ENCODE measurements around the gene DALRD3. TPM values are rescaled to one million over a fixed set of nuclear protein-coding genes. Genes with fewer than 3 reads are reported as not detected.

Gene DALRD3, protein sequence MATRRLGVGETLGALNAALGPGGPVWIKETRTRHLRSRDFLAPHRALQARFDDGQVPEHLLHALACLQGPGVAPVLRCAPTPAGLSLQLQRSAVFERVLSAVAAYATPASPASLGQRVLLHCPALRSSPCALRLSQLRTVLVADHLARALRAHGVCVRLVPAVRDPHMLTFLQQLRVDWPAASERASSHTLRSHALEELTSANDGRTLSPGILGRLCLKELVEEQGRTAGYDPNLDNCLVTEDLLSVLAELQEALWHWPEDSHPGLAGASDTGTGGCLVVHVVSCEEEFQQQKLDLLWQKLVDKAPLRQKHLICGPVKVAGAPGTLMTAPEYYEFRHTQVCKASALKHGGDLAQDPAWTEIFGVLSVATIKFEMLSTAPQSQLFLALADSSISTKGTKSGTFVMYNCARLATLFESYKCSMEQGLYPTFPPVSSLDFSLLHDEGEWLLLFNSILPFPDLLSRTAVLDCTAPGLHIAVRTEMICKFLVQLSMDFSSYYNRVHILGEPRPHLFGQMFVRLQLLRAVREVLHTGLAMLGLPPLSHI
- total RNA-seq (2014; rRNA removed; shearing (Covaris generic)): 29.7 and 36.8 TPM in 2 replicates
- 74.2 and 89.7 TPM in 2 replicates for polyA plus RNA-seq (2014; cell fraction: nucleus; rRNA removed)

DNA sequence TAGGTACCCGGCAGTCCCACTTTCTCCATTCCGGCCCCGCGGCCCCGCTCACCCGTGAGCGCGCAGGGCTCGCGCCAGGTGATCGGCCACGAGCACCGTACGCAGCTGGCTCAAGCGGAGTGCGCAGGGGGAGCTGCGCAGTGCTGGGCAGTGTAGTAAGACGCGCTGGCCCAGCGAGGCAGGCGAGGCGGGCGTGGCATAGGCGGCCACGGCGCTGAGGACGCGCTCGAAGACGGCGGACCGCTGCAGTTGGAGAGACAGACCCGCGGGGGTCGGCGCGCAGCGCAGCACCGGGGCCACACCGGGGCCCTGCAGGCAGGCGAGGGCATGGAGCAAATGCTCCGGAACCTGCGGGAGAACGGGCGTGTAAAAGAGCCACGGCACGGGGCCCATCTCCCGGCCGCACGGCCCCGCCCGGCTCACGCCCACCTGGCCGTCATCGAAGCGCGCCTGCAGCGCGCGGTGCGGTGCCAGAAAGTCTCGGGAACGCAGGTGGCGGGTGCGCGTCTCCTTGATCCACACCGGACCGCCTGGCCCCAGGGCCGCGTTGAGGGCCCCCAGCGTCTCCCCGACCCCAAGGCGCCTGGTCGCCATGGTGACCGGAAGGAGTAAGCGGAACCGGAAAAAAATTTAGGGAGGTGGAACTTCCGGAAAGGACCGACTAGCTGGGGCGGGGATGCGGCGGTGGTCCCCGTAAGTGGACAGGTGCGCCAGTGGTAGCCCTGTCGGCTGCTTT, at the start of gene DALRD3:
Gene DALRD3 (minus strand): TSS at position 610 of the 736 bp plus-strand sequence. CDS start 16 bp downstream, at position 594.
- DNase-seq (ENCODE audit: extremely low read depth, low read depth): no peak

DNA sequence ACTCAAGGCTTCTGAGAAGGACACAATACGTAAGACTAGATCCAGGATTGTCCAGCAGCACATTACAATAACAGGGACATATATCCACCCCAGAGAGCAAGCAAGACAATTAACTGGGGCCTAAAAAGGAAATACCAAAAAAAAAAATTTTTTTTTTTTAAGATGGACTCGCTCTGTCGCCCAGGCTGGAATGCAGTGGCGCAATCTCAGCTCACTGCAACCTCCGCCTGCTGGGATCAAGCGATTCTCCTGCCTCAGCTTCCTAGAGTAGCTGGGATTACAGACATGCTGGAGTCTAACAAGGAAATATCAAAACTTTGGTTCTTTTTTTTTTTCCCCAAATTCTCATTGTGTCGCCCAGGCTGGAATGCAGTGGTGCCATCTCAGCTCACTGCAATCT, 39.6 kb upstream of the DALRD3 start:
- no peak for DNase-seq (ENCODE audit: extremely low read depth, low read depth)

DNA sequence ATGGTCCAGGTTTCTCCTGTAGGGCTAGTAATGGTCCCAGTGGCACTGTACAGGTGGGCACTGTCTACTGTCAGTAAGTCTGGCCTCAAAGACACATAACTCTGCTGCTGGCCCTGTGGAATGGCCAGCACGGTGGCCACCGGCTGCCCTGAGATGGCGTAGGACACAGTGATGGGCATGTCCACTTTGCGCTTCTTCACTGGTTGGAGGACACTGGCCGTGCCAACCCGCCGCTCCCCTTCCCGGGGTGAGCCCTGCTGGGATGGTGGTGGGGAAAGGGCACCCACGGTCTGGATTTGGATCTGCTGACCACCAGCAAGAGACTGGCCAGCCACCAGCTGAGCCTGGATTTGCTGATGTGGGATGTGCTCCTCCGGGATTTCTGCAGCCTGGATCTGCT, 38.9 kb upstream of the DALRD3 start:
- no peak for DNase-seq (ENCODE audit: extremely low read depth, low read depth)

DNA sequence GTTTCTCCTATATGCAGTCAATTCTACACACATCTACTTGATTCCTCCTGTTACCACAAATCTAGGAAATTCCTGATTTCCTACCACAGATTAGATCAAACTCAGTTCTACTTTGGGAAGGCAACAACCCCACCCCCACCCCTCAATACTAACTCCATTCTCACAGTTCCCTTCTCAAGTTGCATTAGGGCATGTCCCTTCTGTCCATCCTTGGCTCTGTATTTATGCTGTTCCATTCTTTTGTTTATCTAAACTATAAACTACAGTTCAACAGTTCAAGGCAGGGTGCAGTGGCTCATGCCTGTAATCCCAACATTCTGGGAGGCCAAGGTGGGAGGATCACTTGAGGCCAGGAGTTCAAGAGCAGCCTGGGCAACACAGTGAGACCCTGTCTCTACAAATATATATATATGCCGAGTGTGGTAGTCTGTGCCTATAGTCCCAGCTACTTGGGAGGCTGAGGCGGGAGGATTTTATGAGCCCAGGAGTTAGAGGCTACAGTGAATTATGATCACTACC, 36.0 kb upstream of the DALRD3 start:
- no peak for DNase-seq (ENCODE audit: extremely low read depth, low read depth)

DNA sequence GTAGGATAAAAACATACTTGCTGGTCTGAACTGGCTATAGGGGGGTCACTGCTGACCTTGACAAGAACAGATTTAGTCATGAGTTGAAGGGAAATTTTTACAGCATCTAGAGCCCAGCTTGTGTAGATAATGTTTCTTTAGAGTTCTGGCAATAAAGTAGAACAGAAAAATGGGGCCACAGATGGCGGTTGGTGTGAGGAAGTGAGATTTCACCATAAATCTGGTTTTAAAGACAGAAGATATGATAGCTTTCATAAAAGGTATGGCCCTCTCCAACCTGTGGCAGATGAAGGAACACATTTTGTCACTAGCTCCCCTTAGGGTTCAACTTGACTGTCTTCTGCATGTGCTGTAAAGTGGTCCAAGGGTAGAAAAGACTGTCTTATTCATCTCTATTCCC, 35.2 kb upstream of the DALRD3 start:
- no peak for DNase-seq (ENCODE audit: extremely low read depth, low read depth)

DNA sequence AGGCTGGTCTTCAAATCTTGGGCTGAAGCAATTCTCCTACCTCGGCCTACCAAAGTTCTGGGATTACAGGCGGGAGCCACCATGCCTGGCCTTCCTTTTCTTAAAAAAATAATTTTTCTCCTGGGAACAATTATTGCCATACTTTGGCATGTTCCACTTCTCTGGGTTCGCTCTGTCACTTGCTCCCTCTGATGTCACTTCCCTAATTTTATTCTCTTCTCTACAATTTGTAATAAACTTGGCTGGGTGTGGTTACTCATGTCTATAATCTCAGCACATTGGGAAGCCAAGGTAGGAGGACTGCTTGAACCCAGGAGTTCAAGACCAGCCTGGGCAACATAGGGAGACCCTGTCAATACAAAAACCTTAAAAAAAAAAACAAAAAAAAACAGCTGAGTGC, 16.9 kb upstream of the DALRD3 start:
- DNase-seq (ENCODE audit: extremely low read depth, low read depth): no peak

DNA sequence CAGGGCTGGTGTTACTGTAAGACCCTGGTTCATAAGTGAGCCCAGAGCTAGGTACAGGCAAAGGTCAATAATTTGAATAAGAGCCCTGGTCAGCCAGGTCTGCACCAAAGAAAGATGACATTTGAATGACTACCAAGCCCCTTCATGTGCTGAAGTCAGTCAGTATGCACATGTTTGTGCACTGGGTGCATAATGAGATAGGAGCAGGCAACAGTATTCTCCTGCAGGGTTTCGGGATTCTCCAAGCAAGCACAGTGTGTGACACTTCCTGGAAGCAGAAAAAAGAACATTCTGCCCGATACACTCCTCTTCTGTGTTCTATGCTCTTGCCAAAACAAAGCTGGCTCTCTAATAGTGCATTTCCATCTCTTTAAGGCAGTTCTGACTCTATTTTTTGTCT, 16.3 kb upstream of the DALRD3 start:
- DNase-seq (ENCODE audit: extremely low read depth, low read depth): no peak

DNA sequence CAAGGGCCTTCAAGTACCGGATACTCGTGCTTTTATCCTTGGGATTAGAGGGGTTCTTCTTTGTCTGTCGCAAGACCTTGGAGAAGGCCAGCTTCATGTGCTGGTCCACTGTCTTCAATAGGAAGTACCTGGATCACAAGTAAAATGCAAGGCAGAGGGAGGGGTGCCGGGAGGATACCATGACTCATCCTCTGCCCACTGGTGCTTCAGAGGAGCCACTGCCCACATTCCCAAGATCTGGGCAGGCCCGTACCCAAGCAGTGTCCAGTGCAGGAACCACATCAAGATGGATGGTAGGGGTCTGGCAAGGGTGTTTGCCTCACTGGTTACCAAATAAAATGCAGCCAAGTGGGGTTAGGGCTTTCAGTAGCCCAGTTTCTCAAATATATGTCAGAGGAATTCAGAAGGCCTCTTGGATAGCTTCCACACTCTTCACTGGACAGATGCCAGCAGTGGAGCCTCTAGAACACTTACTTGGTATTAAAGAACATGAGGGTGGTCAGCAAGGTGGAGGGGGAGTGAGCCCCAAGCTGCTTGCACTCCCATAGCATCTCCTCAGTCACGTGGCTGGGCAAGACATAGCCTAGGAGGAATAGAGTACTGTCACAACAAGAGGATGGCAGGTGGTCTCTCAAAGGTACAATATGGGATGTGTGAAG, 14.4 kb upstream of the DALRD3 start:
- no peak for DNase-seq (ENCODE audit: extremely low read depth, low read depth)

DNA sequence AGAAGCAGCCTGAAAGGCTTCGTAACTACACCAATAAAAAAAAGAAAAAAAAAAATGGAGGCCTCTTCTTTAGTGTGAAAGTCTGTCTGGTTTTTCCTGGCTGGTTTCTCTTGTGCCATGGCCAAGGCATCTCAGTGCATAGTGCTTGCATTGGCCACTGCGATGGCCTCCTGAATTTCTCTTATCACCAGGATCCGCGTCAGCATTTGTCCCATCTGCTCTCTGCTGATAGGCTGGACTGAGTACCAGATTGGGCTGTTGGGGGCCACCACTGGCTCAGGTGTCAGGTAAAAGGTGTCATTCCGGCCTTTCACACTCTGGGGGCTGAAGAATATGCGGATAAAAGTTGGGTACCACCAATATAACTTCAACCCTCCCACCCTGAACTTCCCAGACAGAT, 11.9 kb upstream of the DALRD3 start:
- no peak for DNase-seq (ENCODE audit: extremely low read depth, low read depth)

DNA sequence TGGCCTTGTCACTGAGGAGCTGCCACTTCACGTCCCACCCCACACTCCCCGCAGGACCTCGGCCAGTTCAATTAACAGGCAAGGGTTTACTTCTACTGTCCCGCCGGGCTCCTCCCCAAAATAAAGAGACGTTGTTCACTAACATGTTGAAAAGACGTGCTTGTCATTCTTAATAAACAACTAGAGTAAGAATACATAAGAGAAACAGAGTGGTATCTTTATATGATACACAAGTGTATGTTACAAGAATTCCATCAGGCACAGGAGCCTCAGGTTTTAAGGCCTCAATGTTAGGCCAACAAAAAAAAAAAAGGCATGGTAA, 11.1 kb upstream of the DALRD3 start:
- no peak for DNase-seq (ENCODE audit: extremely low read depth, low read depth)

DNA sequence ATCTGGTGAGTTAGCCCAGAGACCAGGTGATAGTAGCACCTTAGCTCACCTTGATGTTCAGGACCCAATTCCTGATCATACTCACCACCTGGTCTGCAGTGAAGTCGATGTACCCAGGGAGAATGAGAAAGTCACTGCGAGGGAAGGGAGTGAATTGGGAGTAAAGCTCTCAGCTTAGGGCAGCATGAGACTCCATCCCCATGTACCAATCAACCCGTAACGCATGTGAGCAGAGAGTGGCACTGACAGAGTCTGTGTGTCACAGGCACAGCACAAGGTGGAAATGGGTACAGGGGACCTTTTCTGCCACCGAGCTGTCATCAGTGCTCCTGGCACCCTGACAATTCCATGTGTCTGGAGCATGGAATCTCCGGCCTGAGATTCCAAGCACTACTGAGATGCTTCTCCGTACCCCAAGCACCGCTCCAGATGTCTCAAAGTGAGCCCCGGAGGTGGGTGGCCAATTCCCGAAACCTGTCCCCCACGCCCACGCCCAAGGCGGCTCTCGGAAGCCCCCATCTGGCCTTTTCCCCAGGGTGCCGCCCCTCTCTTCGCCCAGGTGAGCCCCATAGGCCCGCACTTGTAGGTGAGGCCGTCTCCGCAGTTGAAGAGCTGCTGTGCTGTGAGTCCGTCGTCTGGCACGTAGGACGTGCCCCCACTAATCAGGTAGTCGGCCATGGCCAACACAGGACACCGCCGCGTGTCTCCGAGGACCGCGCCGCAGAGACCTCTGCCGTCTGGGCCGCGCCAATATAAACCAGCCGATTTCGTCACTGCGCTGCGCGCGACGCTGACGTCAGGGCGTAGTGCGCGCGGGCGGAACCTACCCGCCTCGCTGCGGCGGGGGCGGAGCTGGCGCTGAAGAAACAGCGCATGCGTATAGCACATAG, 10.5 kb upstream of the DALRD3 start, which contains the start of gene IMPDH2:
Gene IMPDH2 (minus strand): TSS at position 726 of the 890 bp plus-strand sequence. CDS start 48 bp downstream, at position 678.
- DNase-seq (ENCODE audit: extremely low read depth, low read depth): peak; percentile 87

DNA sequence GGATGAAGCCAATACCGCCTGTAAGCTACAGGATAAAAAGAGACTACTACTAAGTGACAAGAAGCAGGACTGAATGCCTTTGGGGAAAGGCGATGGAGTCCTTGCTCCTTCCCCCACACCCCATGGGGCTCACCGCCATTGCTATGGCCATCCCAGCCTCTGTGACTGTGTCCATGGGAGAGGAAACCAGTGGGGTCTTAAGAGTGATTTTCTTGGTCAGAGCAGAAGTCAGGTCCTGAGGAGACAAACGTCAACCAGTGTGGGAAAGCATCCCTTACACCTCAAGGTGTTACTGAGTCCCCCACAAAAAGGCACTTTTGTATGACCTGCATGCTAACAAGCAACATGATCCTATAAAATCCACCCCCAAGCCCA, 9.9 kb upstream of the DALRD3 start:
- DNase-seq (ENCODE audit: extremely low read depth, low read depth): no peak

DNA sequence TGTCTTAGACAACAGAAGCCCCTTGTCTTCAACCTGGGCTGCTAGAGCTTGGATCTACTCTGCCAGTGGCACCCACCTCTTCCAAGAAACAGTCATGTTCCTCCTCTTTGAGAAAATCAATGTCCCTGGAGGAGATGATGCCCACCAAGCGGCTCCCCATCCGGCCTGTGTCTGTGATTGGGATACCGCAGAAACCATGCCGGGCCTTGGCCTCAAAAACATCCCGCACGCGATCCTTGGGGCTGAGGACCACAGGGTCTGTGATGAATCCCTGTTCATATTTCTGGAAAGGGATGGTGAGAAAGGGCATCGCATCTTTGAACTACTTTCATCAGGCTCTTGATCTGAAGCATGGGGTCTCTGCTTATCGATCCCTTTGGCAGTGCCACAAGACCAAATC, 9.3 kb upstream of the DALRD3 start:
- DNase-seq (ENCODE audit: extremely low read depth, low read depth): no peak

DNA sequence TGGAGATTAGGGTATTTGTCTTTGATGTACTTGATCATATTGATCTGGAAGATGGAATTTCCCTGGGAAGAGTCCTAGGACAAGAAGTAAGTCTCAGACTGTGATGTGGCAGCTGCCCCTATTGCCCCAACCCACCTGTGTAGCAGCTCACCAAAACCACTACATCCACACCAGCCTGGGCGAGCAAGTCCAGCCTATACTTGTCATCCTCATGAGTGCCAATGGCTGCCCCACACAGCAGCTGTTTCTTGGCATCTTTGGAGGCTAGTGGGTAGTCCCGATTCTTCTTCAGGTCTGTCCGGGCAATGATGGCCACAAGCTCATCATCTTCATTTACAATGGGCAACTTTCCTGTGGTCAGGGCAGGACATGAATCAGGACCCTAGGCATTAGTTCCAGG, 8.2 kb upstream of the DALRD3 start:
- DNase-seq (ENCODE audit: extremely low read depth, low read depth): no peak

DNA sequence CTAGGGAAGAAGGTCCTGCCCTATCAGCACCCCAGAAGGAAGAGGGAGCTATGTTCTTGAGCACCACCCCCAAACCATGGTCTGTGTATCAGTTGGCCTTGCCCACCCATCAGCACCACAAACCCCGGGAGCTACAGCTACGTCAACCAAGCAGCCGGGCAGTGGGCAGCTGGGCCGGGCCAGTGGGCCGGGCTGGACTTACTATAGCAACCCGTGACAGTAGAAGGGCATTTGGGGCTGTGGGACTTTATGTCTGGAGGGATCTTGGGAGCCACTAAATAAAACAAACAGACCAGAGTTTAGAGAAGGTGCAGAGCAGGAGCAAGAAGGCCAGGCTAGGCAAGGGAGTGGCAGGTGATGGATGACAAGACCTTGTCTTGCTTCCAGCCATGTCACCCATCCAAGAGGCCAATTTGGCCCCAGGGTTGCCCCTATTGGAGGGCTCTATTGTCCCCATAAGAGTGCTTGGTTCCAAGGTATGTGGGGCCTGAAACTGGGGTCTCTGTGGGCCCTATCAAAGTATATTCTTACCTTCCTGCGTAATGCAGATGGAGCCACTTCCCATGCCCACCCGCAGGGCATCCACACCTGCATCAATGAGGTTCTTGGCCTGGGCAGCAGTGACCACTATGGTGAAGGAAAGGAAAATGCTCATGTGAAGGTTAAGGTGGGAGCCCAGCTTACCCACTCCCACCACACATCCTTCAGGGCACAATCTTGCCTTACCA, 7.6 kb upstream of the DALRD3 start:
- DNase-seq (ENCODE audit: extremely low read depth, low read depth): no peak

DNA sequence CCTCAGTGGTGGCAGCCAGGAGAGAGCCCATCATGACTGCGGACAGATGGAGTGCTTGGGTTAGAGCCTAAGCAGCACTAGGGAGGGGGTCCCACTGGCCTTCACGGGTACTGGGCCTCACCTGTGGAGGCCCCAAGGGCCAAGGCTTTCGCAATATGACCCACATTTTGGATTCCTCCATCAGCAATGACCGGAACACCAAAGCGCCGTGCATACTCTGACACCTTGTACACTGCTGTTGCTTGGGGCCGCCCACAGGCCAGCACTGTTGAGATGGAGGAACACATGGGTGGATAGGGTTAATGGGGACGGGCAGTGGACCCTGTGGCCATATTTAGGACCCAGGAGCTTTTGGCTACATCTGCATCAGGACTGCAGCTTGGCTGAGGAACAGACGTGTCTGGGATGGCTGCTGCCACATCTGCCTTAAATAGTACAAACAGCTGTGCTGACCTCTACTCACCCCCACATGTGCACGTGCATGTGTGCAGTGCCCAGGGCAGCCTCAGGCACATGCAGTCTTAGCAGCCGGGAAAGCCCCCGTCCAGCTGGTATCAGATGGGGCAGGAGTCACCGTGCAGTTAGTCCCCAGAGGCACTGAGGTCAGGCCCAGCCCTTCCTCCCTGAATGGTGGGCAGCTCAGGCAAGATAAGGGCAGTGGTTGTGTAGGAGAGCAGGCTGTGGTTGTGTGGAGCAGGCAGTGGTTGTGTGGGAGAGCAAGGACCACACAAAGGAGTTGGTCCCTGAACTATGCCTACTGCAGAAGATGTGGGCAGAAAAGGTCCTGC, 6.8 kb upstream of the DALRD3 start:
- DNase-seq (ENCODE audit: extremely low read depth, low read depth): no peak

DNA sequence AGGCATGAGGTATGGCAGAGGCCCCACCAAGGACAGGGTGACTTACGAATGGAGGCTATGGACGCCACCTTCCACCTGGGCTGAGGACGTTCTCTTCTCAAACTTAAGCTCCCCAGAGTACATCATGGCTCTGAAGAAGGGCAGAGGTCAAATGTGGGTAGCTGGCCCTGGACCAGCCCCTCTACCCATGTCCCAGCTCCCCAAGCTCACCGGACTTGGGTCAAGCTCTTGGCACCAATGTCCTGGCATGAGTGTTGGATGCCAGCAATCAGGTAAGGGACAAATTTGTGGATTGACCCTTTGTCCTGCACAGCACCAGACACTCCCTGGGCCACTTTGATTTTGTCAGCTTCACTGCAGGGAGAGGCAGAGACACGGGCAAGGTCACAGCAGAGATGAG, 6.1 kb upstream of the DALRD3 start:
- DNase-seq (ENCODE audit: extremely low read depth, low read depth): no peak

DNA sequence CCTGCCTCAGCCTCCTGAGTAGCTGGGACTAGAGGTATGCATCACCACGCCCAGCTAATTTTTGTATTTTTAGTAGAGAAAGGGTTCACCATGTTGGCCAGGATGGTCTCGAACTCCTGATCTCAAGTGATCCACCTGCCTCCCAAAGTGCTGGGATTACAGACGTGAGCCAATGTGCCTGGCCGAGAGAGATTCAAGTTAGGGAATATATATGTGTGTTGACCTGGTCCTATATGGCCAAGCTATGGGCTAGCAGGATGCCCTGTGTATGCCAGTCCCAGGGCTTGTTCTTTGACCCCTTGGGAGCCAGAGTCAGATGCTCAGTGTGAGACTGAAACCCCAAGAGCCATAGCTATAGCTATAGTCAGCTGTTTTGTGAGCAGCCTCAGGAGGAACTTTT, 5.4 kb upstream of the DALRD3 start:
- no peak for DNase-seq (ENCODE audit: extremely low read depth, low read depth)

Measured in NCI-H460 (cell line).